ENCODE measurements around the gene VSIG10L2. TPM values are rescaled to one million over a fixed set of nuclear protein-coding genes. Genes with fewer than 3 reads are reported as not detected.

VSIG10L2 gene
- total RNA-seq, 1 donor from 2014 or later, result not detected

DNA sequence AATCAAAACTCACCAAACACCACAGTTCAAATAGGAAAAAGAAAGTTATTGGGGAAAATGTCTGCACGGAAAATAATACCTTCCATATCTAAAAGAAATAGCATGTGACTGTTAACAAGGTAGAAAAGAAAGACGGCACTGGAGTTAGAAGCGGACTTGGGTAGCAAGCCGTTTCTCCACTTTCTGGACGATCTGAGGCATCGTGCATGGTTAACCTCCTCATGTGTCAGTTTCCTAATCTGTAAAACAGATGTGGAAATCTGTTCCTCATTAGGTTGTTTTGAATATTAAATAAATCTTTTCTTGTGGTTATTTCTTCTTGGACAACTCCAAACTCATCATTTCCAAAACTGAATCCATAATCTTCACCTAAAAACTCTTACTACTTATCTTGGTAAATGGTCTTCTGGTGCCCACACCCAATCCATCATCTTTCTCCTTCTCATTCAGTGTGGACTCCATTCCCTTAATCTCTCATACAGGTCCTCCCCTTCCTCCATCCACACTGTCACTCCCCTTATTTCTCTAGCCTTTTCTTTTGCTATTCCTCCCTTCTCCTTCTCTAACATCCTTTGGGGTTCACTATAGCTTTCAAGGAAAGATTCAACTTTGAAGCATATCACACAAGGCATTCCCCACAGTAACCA, 53.5 kb downstream of the VSIG10L2 start:
- H3K4me1 Mint-ChIP-seq (ENCODE audit: low read depth, unreplicated experiment), result peaks cover 13% of the 10 kb centered on the region
- H3K27me3 ChIP-seq (ENCODE audit: insufficient read depth, low read length), result no peaks in the 10 kb centered on the region
- H3K27me3 Mint-ChIP-seq (ENCODE audit: low read depth, unreplicated experiment), result no peaks in the 10 kb centered on the region
- H4K20me1 ChIP-seq (ENCODE audit: insufficient read depth, low read length), result no peaks in the 10 kb centered on the region
- no peaks in the 10 kb centered on the region for H3K36me3 ChIP-seq (ENCODE audit: insufficient read depth, low read length)
- H3K36me3 Mint-ChIP-seq (ENCODE audit: low read depth, unreplicated experiment), result peaks cover 9% of the 10 kb centered on the region
- peaks cover 2% of the 10 kb centered on the region for H3K9me3 Mint-ChIP-seq (ENCODE audit: unreplicated experiment)
- H3K4me3 ChIP-seq (ENCODE audit: insufficient read depth, low read depth, low read length), result no peak overlapping the region
- no peak overlapping the region for H2AFZ ChIP-seq (ENCODE audit: low read depth, low read length)
- H3K9ac ChIP-seq (ENCODE audit: low read length), result no peak overlapping the region
- no peak for TF ChIP-seq EZH2 (IDR thresholded peaks at IDR 0.05; ENCODE audit: insufficient read depth, low read length)
- TF ChIP-seq, protein P1, sequence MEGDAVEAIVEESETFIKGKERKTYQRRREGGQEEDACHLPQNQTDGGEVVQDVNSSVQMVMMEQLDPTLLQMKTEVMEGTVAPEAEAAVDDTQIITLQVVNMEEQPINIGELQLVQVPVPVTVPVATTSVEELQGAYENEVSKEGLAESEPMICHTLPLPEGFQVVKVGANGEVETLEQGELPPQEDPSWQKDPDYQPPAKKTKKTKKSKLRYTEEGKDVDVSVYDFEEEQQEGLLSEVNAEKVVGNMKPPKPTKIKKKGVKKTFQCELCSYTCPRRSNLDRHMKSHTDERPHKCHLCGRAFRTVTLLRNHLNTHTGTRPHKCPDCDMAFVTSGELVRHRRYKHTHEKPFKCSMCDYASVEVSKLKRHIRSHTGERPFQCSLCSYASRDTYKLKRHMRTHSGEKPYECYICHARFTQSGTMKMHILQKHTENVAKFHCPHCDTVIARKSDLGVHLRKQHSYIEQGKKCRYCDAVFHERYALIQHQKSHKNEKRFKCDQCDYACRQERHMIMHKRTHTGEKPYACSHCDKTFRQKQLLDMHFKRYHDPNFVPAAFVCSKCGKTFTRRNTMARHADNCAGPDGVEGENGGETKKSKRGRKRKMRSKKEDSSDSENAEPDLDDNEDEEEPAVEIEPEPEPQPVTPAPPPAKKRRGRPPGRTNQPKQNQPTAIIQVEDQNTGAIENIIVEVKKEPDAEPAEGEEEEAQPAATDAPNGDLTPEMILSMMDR (IDR thresholded peaks at IDR 0.05; ENCODE audit: insufficient read depth, low read depth, low read length), result no peak
- no peaks in the 10 kb centered on the region for H3K79me2 ChIP-seq (ENCODE audit: insufficient read depth, low read length)
- H3K4me1 ChIP-seq (ENCODE audit: insufficient read depth, low read length), result no peaks in the 10 kb centered on the region
- no peak for FAIRE-seq
- DNase-seq (ENCODE audit: low read depth), result no peak
- H3K4me3 Mint-ChIP-seq (ENCODE audit: unreplicated experiment), result no peak overlapping the region
- no peak overlapping the region for H3K27ac ChIP-seq (ENCODE audit: low read depth, low read length)
- no peaks in the 10 kb centered on the region for H3K9me3 ChIP-seq (ENCODE audit: insufficient read depth, low read depth, low read length)
- no peak overlapping the region for H3K27ac Mint-ChIP-seq (ENCODE audit: unreplicated experiment)
- no peak overlapping the region for H3K4me2 ChIP-seq (ENCODE audit: low read length)

DNA sequence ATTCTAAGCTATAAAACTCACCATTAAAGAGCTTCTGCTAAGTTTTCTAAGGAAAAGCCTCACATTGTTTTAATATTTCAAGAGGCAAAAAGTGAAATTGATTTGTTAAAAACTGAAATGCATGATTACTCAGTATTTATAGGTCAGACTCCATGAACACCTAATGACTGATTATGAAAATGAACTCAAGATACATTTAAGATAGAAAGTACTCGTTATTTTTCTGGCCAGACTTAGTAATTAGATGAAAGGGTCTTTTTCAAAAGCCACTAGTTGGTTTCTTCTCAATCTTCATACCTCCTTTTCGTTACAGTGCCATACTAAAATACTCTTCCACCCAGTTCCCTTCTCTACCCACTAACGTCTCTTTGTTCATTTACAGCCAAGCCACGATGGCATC, 56.3 kb downstream of the VSIG10L2 start:
- H3K27ac ChIP-seq (ENCODE audit: low read depth, low read length), result no peak overlapping the region
- H3K36me3 ChIP-seq (ENCODE audit: insufficient read depth, low read length), result no peaks in the 10 kb centered on the region
- no peaks in the 10 kb centered on the region for H3K9me3 ChIP-seq (ENCODE audit: insufficient read depth, low read depth, low read length)
- no peaks in the 10 kb centered on the region for H3K79me2 ChIP-seq (ENCODE audit: insufficient read depth, low read length)
- peaks cover 9% of the 10 kb centered on the region for H3K36me3 Mint-ChIP-seq (ENCODE audit: low read depth, unreplicated experiment)
- no peak overlapping the region for H3K4me3 Mint-ChIP-seq (ENCODE audit: unreplicated experiment)
- TF ChIP-seq EZH2 (IDR thresholded peaks at IDR 0.05; ENCODE audit: insufficient read depth, low read length), result no peak
- TF ChIP-seq, protein P1 (IDR thresholded peaks at IDR 0.05; ENCODE audit: insufficient read depth, low read depth, low read length), result no peak
- DNase-seq (ENCODE audit: low read depth) (no peak), FAIRE-seq (no peak)
- peaks cover 6% of the 10 kb centered on the region for H3K4me1 Mint-ChIP-seq (ENCODE audit: low read depth, unreplicated experiment)
- no peak overlapping the region for H3K4me2 ChIP-seq (ENCODE audit: low read length)
- H2AFZ ChIP-seq (ENCODE audit: low read depth, low read length), result no peak overlapping the region
- H3K9me3 Mint-ChIP-seq (ENCODE audit: unreplicated experiment), result peaks cover 2% of the 10 kb centered on the region
- H3K4me3 ChIP-seq (ENCODE audit: insufficient read depth, low read depth, low read length), result no peak overlapping the region
- no peak overlapping the region for H3K27ac Mint-ChIP-seq (ENCODE audit: unreplicated experiment)
- no peaks in the 10 kb centered on the region for H3K27me3 Mint-ChIP-seq (ENCODE audit: low read depth, unreplicated experiment)
- no peaks in the 10 kb centered on the region for H4K20me1 ChIP-seq (ENCODE audit: insufficient read depth, low read length)
- peaks cover 3% of the 10 kb centered on the region for H3K4me1 ChIP-seq (ENCODE audit: insufficient read depth, low read length)
- no peak overlapping the region for H3K9ac ChIP-seq (ENCODE audit: low read length)
- no peaks in the 10 kb centered on the region for H3K27me3 ChIP-seq (ENCODE audit: insufficient read depth, low read length)

Other genes with a start within 250 kb of the VSIG10L2 start
- gene PATE1, start 199.8 kb upstream of the VSIG10L2 start, total RNA-seq, result not detected in 2 replicates
- gene PATE2, start 167.2 kb upstream of the VSIG10L2 start, total RNA-seq, result 0.16 TPM in 1 of 2 replicates, not detected in the other
- not detected in 2 replicates for gene PATE3, start 157.9 kb upstream of the VSIG10L2 start, total RNA-seq
- not detected in 2 replicates for gene PATE4, start 112.7 kb upstream of the VSIG10L2 start, total RNA-seq
- gene HYLS1, start 58.4 kb upstream of the VSIG10L2 start, total RNA-seq, result 3.2 TPM in 2 replicates
- 14.3 and 16.9 TPM in 2 replicates for gene PUS3, start 42.8 kb upstream of the VSIG10L2 start, total RNA-seq
- gene DDX25, start 41.5 kb upstream of the VSIG10L2 start, total RNA-seq, result 0.70 and 1.1 TPM in 2 replicates
- gene CDON, start 116.8 kb downstream of the VSIG10L2 start, total RNA-seq, result 15.5 and 17.0 TPM in 2 replicates

Measured in astrocyte (in vitro differentiated cells and primary cell).